ENCODE measurements around the gene SLCO4A1.

The SLCO4A1 gene

GRCh38 chr20:62596921-62597320, 45.4 kb upstream of the SLCO4A1 start:
- DNase-seq (ENCODE audit: low read depth): no peak
- TF ChIP-seq CTCF (IDR thresholded peaks at IDR 0.05; ENCODE audit: insufficient read depth, low read depth, low read length, missing control alignments): no peak
- H3K4me3 ChIP-seq (ENCODE audit: low read length): no peak overlapping the region

GRCh38 chr20:62597416-62598115, 44.7 kb upstream of the SLCO4A1 start:
- no peak for DNase-seq (ENCODE audit: low read depth)
- H3K4me3 ChIP-seq (ENCODE audit: low read length): no peak overlapping the region
- no peak for TF ChIP-seq CTCF (IDR thresholded peaks at IDR 0.05; ENCODE audit: insufficient read depth, low read depth, low read length, missing control alignments)

GRCh38 chr20:62598761-62599194, 43.5 kb upstream of the SLCO4A1 start:
- no peak for DNase-seq (ENCODE audit: low read depth)
- no peak for TF ChIP-seq CTCF (IDR thresholded peaks at IDR 0.05; ENCODE audit: insufficient read depth, low read depth, low read length, missing control alignments)
- no peak overlapping the region for H3K4me3 ChIP-seq (ENCODE audit: low read length)

- DNase-seq (ENCODE audit: low read depth): no peak
- no peak overlapping the region for H3K4me3 ChIP-seq (ENCODE audit: low read length)
- TF ChIP-seq CTCF (IDR thresholded peaks at IDR 0.05; ENCODE audit: insufficient read depth, low read depth, low read length, missing control alignments): no peak
Observed at GRCh38 chr20:62599216-62600110, 42.8 kb upstream of the SLCO4A1 start.

- no peak for TF ChIP-seq CTCF (IDR thresholded peaks at IDR 0.05; ENCODE audit: insufficient read depth, low read depth, low read length, missing control alignments)
Observed at GRCh38 chr20:62601172-62601571, 41.1 kb upstream of the SLCO4A1 start.

GRCh38 chr20:62601714-62602113, 40.6 kb upstream of the SLCO4A1 start:
- H3K4me3 ChIP-seq (ENCODE audit: low read length): no peak overlapping the region
- DNase-seq (ENCODE audit: low read depth): no peak
- no peak for TF ChIP-seq CTCF (IDR thresholded peaks at IDR 0.05; ENCODE audit: insufficient read depth, low read depth, low read length, missing control alignments)

More at GRCh38 chr20:62601172-62601571, 41.1 kb upstream of the SLCO4A1 start:
- H3K4me3 ChIP-seq (ENCODE audit: low read length): no peak overlapping the region
- no peak for DNase-seq (ENCODE audit: low read depth)

Measured in epithelial cell of esophagus (primary cell).